GM21528 (cell line): ENCODE data around the gene MORN1.
"Not testable (repeated sequence)": the region's sequence is repeated elsewhere in the genome, so short reads cannot be mapped to it uniquely, and the experiment has no call there.

ENCODE experiments used
- ATAC-seq: cut with Tn5 transposase; IDR thresholded peaks from one replicate; pipeline ENCODE4 v1.9.1; 2021; ENCODE audit warnings: mild to moderate bottlenecking, moderate library complexity; ENCODE audit not compliant: unreplicated experiment, low FRiP score

MORN1 gene

GRCh38 chr1:2299131-2299627 lies 92.2 kb downstream of the MORN1 start:
- ATAC-seq: no peak

- no peak for ATAC-seq
Measured at GRCh38 chr1:2298685-2299084, 92.7 kb downstream of the MORN1 start.

- no peak for ATAC-seq
Measured at GRCh38 chr1:2297246-2298011, 93.9 kb downstream of the MORN1 start.

- ATAC-seq: no peak
Measured at GRCh38 chr1:2296614-2297013, 94.7 kb downstream of the MORN1 start.

GRCh38 chr1:2296211-2296610 lies 95.1 kb downstream of the MORN1 start:
- ATAC-seq: not testable (repeated sequence)

- no peak for ATAC-seq
Measured at GRCh38 chr1:2295526-2295925, 95.8 kb downstream of the MORN1 start.

GRCh38 chr1:2294725-2295078 lies 96.7 kb downstream of the MORN1 start:
- ATAC-seq: no peak

GRCh38 chr1:2294033-2294724 lies 97.2 kb downstream of the MORN1 start:
- no peak for ATAC-seq

GRCh38 chr1:2292725-2293450 lies 98.5 kb downstream of the MORN1 start:
- ATAC-seq: no peak

- no peak for ATAC-seq
Measured at GRCh38 chr1:2291577-2291976, 99.8 kb downstream of the MORN1 start.

GRCh38 chr1:2290595-2291510 lies 100.5 kb downstream of the MORN1 start:
- peak; percentile 55 for ATAC-seq

GRCh38 chr1:2290171-2290578 lies 101.2 kb downstream of the MORN1 start:
- peak; percentile 20 for ATAC-seq

GRCh38 chr1:2289607-2290006 lies 101.7 kb downstream of the MORN1 start:
- ATAC-seq: no peak

GRCh38 chr1:2288816-2289536 lies 102.4 kb downstream of the MORN1 start:
- ATAC-seq: no peak

- ATAC-seq: no peak
Measured at GRCh38 chr1:2288311-2288710, 103.0 kb downstream of the MORN1 start.

- ATAC-seq: no peak
Measured at GRCh38 chr1:2287649-2288048, 103.7 kb downstream of the MORN1 start.

GRCh38 chr1:2286923-2287322 lies 104.4 kb downstream of the MORN1 start:
- ATAC-seq: no peak

GRCh38 chr1:2284932-2285331 lies 106.4 kb downstream of the MORN1 start:
- ATAC-seq: no peak

- ATAC-seq: no peak
Measured at GRCh38 chr1:2283991-2284895, 107.1 kb downstream of the MORN1 start.
